ENCODE results near the gene CYB561D2.

CYB561D2 gene

GRCh38 chr3:50378024-50378423 is 27.4 kb downstream of the CYB561D2 start:
- no peak for DNase-seq (ENCODE audit: extremely low spot score)
- TF ChIP-seq, protein P1, sequence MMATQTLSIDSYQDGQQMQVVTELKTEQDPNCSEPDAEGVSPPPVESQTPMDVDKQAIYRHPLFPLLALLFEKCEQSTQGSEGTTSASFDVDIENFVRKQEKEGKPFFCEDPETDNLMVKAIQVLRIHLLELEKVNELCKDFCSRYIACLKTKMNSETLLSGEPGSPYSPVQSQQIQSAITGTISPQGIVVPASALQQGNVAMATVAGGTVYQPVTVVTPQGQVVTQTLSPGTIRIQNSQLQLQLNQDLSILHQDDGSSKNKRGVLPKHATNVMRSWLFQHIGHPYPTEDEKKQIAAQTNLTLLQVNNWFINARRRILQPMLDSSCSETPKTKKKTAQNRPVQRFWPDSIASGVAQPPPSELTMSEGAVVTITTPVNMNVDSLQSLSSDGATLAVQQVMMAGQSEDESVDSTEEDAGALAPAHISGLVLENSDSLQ (IDR thresholded peaks at IDR 0.05): no peak
- TF ChIP-seq CTBP1 (IDR thresholded peaks at IDR 0.05; ENCODE audit: borderline replicate concordance) (no peak), ZNF384 (IDR thresholded peaks at IDR 0.05) (no peak), L3MBTL2 (conservative IDR thresholded peaks at IDR 0.05) (no peak), LEF1 (IDR thresholded peaks at IDR 0.05; ENCODE audit: borderline replicate concordance) (no peak), FOXA1 (IDR thresholded peaks at IDR 0.05) (no peak), SUZ12 (IDR thresholded peaks at IDR 0.05) (no peak), BHLHE40 (IDR thresholded peaks at IDR 0.05; ENCODE audit: borderline replicate concordance) (no peak), ELF4 (IDR thresholded peaks at IDR 0.05) (no peak), NFRKB (IDR thresholded peaks at IDR 0.05) (no peak), FOXM1 (IDR thresholded peaks at IDR 0.05; ENCODE audit: borderline replicate concordance) (no peak), ARNT (IDR thresholded peaks at IDR 0.05) (no peak), FOXK2 (IDR thresholded peaks at IDR 0.05) (no peak), TARDBP (IDR thresholded peaks at IDR 0.05) (no peak), HDGF (IDR thresholded peaks at IDR 0.05; ENCODE audit: borderline replicate concordance) (no peak), SP1 (IDR thresholded peaks at IDR 0.05) (no peak)
- ChIA-PET CTCF (no interaction called here), POLR2A (interaction anchor here (1.0 kb wide), 1 partner anchor 41 kb away, joined by 3 read pairs; no protein-coding TSS in a partner anchor)

GRCh38 chr3:50378757-50379156 is 28.1 kb downstream of the CYB561D2 start:
- ChIA-PET CTCF (no interaction called here), POLR2A (no interaction called here)

GRCh38 chr3:50380405-50381085 is 29.9 kb downstream of the CYB561D2 start:
- ChIA-PET POLR2A (interaction anchor here (1.1 to 1.7 kb wide), 2 partner anchors 43 to 189 kb away, joined by 5 to 7 read pairs; partner anchors contain the start of gene HEMK1), CTCF (no interaction called here)
- DNase-seq (ENCODE audit: extremely low spot score): no peak
- no peak for TF ChIP-seq ARNT (IDR thresholded peaks at IDR 0.05)
- TF ChIP-seq, protein P1 (IDR thresholded peaks at IDR 0.05): no peak
- no peak for TF ChIP-seq CTBP1 (IDR thresholded peaks at IDR 0.05; ENCODE audit: borderline replicate concordance)
- no peak for TF ChIP-seq TARDBP (IDR thresholded peaks at IDR 0.05)
- no peak for TF ChIP-seq SUZ12 (IDR thresholded peaks at IDR 0.05)
- no peak for TF ChIP-seq BHLHE40 (IDR thresholded peaks at IDR 0.05; ENCODE audit: borderline replicate concordance)
- TF ChIP-seq SP1 (IDR thresholded peaks at IDR 0.05): no peak
- TF ChIP-seq HDGF (IDR thresholded peaks at IDR 0.05; ENCODE audit: borderline replicate concordance): no peak
- no peak for TF ChIP-seq ZNF384 (IDR thresholded peaks at IDR 0.05)
- no peak for TF ChIP-seq NFRKB (IDR thresholded peaks at IDR 0.05)
- no peak for TF ChIP-seq LEF1 (IDR thresholded peaks at IDR 0.05; ENCODE audit: borderline replicate concordance)
- no peak for TF ChIP-seq L3MBTL2 (conservative IDR thresholded peaks at IDR 0.05)
- no peak for TF ChIP-seq FOXM1 (IDR thresholded peaks at IDR 0.05; ENCODE audit: borderline replicate concordance)
- no peak for TF ChIP-seq ELF4 (IDR thresholded peaks at IDR 0.05)
- TF ChIP-seq FOXK2 (IDR thresholded peaks at IDR 0.05): no peak
- TF ChIP-seq FOXA1 (IDR thresholded peaks at IDR 0.05): no peak

More at GRCh38 chr3:50378757-50379156, 28.1 kb downstream of the CYB561D2 start:
- TF ChIP-seq ARNT (IDR thresholded peaks at IDR 0.05) (no peak), NFRKB (IDR thresholded peaks at IDR 0.05) (no peak), SUZ12 (IDR thresholded peaks at IDR 0.05) (no peak), TARDBP (IDR thresholded peaks at IDR 0.05) (no peak), SP1 (IDR thresholded peaks at IDR 0.05) (no peak), L3MBTL2 (conservative IDR thresholded peaks at IDR 0.05) (no peak), FOXA1 (IDR thresholded peaks at IDR 0.05) (no peak), ZNF384 (IDR thresholded peaks at IDR 0.05) (no peak), FOXM1 (IDR thresholded peaks at IDR 0.05; ENCODE audit: borderline replicate concordance) (no peak), LEF1 (IDR thresholded peaks at IDR 0.05; ENCODE audit: borderline replicate concordance) (no peak)
- DNase-seq (ENCODE audit: extremely low spot score): no peak

DNA sequence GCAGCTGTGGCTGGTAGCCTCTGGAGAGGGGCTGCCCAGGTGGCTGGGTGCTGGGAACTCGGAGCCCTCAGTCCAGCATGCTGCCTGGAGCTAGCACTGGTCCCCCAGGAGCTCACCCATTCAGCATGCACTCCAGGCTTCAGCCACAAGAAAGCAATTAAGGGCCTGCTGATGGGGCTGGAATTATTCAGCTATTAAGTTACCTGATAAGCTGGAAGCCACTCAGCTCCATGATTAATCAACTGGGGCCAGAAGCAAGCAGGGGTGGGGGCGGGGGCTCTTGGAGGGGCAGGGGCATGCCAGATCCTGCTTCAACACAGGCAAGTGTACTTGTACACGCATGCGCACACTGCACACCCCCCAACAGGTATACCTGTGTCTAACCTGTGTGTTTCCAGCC is 30.7 kb downstream of the CYB561D2 start:
- ChIA-PET CTCF (no interaction called here), POLR2A (interaction anchor here (1.1 to 1.7 kb wide), 2 partner anchors 44 to 188 kb away, joined by 5 to 7 read pairs; partner anchors contain the start of gene HEMK1)
- no peak for DNase-seq (ENCODE audit: extremely low spot score)
- TF ChIP-seq FOXM1 (IDR thresholded peaks at IDR 0.05; ENCODE audit: borderline replicate concordance): no peak

DNA sequence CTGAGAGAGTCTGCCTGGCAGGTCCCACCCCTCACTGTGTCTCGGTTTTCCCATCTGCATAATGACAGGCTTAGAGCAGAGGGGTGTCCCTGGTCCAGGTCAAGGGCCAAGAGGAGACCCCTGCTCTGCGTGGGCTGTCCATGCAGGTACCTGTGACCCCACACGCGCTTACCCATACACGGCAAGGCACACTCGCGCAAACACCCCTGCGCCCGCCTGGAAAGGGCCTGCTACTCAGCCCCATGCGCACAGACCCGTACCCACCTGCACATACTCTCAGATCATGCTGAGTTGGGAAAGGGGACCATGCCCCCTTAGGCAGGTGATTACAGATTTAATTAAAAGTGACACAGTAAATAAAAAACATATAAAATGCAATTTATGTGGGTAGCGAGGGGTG is 32.1 kb downstream of the CYB561D2 start:
- TF ChIP-seq ZNF384 (IDR thresholded peaks at IDR 0.05) (no peak), TARDBP (IDR thresholded peaks at IDR 0.05) (no peak), FOXA1 (IDR thresholded peaks at IDR 0.05) (no peak), ELF4 (IDR thresholded peaks at IDR 0.05) (no peak), LEF1 (IDR thresholded peaks at IDR 0.05; ENCODE audit: borderline replicate concordance) (no peak), CTBP1 (IDR thresholded peaks at IDR 0.05; ENCODE audit: borderline replicate concordance) (no peak), L3MBTL2 (conservative IDR thresholded peaks at IDR 0.05) (no peak), ARNT (IDR thresholded peaks at IDR 0.05) (no peak), NFRKB (IDR thresholded peaks at IDR 0.05) (no peak), FOXK2 (IDR thresholded peaks at IDR 0.05) (no peak), HDGF (IDR thresholded peaks at IDR 0.05; ENCODE audit: borderline replicate concordance) (no peak), SP1 (IDR thresholded peaks at IDR 0.05) (no peak), FOXM1 (IDR thresholded peaks at IDR 0.05; ENCODE audit: borderline replicate concordance) (no peak), BHLHE40 (IDR thresholded peaks at IDR 0.05; ENCODE audit: borderline replicate concordance) (no peak), SUZ12 (IDR thresholded peaks at IDR 0.05) (no peak)
- TF ChIP-seq, protein P1 (IDR thresholded peaks at IDR 0.05): no peak
- ChIA-PET CTCF (no interaction called here), POLR2A (no interaction called here)
- DNase-seq (ENCODE audit: extremely low spot score): no peak

- CTCF ChIA-PET: no interaction called here
Observed at GRCh38 chr3:50383750-50384149, 33.1 kb downstream of the CYB561D2 start.

More at GRCh38 chr3:50383750-50384149, 33.1 kb downstream of the CYB561D2 start:
- POLR2A ChIA-PET: no interaction called here
- no peak for DNase-seq (ENCODE audit: extremely low spot score)
- TF ChIP-seq FOXA1 (IDR thresholded peaks at IDR 0.05) (no peak), FOXM1 (IDR thresholded peaks at IDR 0.05; ENCODE audit: borderline replicate concordance) (no peak), FOXK2 (IDR thresholded peaks at IDR 0.05) (no peak), NFRKB (IDR thresholded peaks at IDR 0.05) (no peak), ZNF384 (IDR thresholded peaks at IDR 0.05) (no peak), BHLHE40 (IDR thresholded peaks at IDR 0.05; ENCODE audit: borderline replicate concordance) (no peak), TARDBP (IDR thresholded peaks at IDR 0.05) (no peak), LEF1 (IDR thresholded peaks at IDR 0.05; ENCODE audit: borderline replicate concordance) (no peak), CTBP1 (IDR thresholded peaks at IDR 0.05; ENCODE audit: borderline replicate concordance) (no peak), SUZ12 (IDR thresholded peaks at IDR 0.05) (no peak), SP1 (IDR thresholded peaks at IDR 0.05) (no peak), ELF4 (IDR thresholded peaks at IDR 0.05) (no peak), HDGF (IDR thresholded peaks at IDR 0.05; ENCODE audit: borderline replicate concordance) (no peak), ARNT (IDR thresholded peaks at IDR 0.05) (no peak), L3MBTL2 (conservative IDR thresholded peaks at IDR 0.05) (no peak)
- TF ChIP-seq, protein P1 (IDR thresholded peaks at IDR 0.05): no peak

Measured in HEK293T (cell line).